ENCODE data around the gene ZSCAN25.
"Not testable (repeated sequence)": the region's sequence is repeated elsewhere in the genome, so short reads cannot be mapped to it uniquely, and the experiment has no call there.

GRCh38 chr7:99654626-99655025 lies 37.9 kb downstream of the ZSCAN25 start:
- TF ChIP-seq CTCF (conservative IDR thresholded peaks at IDR 0.05); ZFX (IDR thresholded peaks at IDR 0.05): not testable (repeated sequence)
